B cell (primary cell): Measurements from ENCODE around the gene CACNA1D.

ENCODE experiments used
- EZH2 ChIP-seq: IDR thresholded peaks from 2 replicates; pipeline ENCODE4 v1.6.1; 2012; ENCODE audit warnings: borderline replicate concordance, low read depth, mild to moderate bottlenecking, moderate library complexity, low read length; ENCODE audit not compliant: insufficient read depth, poor library complexity, severe bottlenecking
- TF ChIP-seq, protein P1 (sequence below): fragments of 200-600 bp; IDR thresholded peaks from one replicate; pipeline ENCODE4 v1.8.0; 2022; ENCODE audit warnings: antibody characterized with exemption, mild to moderate bottlenecking

DNA sequence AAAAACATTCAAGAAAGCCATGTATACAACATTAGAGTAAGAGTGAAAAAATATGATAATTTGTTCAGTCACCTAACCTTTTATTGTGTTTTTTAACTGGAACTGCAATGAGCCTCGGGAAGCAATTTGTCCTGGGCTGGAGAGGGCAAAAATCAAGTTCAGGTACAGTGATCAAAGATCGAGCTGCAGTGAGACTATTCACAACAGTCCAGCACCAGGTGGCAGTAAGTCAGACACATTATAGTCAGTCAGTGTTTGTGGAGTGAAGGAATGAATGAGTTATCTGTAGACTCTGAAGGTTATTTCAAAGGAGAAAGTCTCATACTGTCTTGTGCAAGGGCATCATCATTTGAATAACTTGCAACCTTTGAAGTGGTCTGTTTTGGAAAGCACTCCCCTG lies 235.2 kb downstream of the CACNA1D start:
- TF ChIP-seq, protein P1, sequence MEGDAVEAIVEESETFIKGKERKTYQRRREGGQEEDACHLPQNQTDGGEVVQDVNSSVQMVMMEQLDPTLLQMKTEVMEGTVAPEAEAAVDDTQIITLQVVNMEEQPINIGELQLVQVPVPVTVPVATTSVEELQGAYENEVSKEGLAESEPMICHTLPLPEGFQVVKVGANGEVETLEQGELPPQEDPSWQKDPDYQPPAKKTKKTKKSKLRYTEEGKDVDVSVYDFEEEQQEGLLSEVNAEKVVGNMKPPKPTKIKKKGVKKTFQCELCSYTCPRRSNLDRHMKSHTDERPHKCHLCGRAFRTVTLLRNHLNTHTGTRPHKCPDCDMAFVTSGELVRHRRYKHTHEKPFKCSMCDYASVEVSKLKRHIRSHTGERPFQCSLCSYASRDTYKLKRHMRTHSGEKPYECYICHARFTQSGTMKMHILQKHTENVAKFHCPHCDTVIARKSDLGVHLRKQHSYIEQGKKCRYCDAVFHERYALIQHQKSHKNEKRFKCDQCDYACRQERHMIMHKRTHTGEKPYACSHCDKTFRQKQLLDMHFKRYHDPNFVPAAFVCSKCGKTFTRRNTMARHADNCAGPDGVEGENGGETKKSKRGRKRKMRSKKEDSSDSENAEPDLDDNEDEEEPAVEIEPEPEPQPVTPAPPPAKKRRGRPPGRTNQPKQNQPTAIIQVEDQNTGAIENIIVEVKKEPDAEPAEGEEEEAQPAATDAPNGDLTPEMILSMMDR, result no peak
- TF ChIP-seq EZH2, result no peak
